ENCODE measurements around the gene HTR1D. TPM values are rescaled to one million over a fixed set of nuclear protein-coding genes. Genes with fewer than 3 reads are reported as not detected.

The HTR1D gene
- total RNA-seq, 6 experiments from 2014 or later, result not detected

- TF ChIP-seq POLR2A (IDR thresholded peaks at IDR 0.05) (no peak), CTCF (IDR thresholded peaks at IDR 0.05) (no peak)
- Histone ChIP-seq H3K4me1 (no peaks in the 10 kb centered on the region), H3K36me3 (no peaks in the 10 kb centered on the region), H3K9me3 (no peaks in the 10 kb centered on the region), H3K4me3 (no peak overlapping the region), H3K27ac (no peak overlapping the region), H3K27me3 (no peaks in the 10 kb centered on the region)
- intact Hi-C loops (cut with DNase I), result no loop called here
- ATAC-seq (no peak), DNase-seq (no peak)
- WGBS (ENCODE audit: insufficient coverage, low coverage, low lambda C conversion rate, missing lambda C conversion rate), result 76% methylated on average over 2 of the region's 7 CpGs
Measured at GRCh38 chr1:23244256-23244761, 27.0 kb upstream of the HTR1D start.

GRCh38 chr1:23242414-23242813, 25.1 kb upstream of the HTR1D start:
- no peaks in the 10 kb centered on the region for H3K36me3 ChIP-seq
- H3K27ac ChIP-seq, result no peak overlapping the region
- no peak overlapping the region for H3K4me3 ChIP-seq
- no peaks in the 10 kb centered on the region for H3K9me3 ChIP-seq
- ATAC-seq (no peak), DNase-seq (no peak)
- no peaks in the 10 kb centered on the region for H3K27me3 ChIP-seq
- WGBS (ENCODE audit: insufficient coverage, low coverage, low lambda C conversion rate, missing lambda C conversion rate), result 62% methylated on average over 3 of the region's 7 CpGs
- TF ChIP-seq CTCF (IDR thresholded peaks at IDR 0.05), result no peak
- TF ChIP-seq POLR2A (IDR thresholded peaks at IDR 0.05), result no peak
- intact Hi-C loops (cut with DNase I), result no loop called here
- H3K4me1 ChIP-seq, result no peaks in the 10 kb centered on the region

GRCh38 chr1:23239638-23240295, 22.5 kb upstream of the HTR1D start:
- Histone ChIP-seq H3K4me1 (no peaks in the 10 kb centered on the region), H3K27me3 (no peaks in the 10 kb centered on the region), H3K9me3 (no peaks in the 10 kb centered on the region), H3K36me3 (no peaks in the 10 kb centered on the region), H3K4me3 (no peak overlapping the region), H3K27ac (no peak overlapping the region)
- TF ChIP-seq CTCF (IDR thresholded peaks at IDR 0.05) (no peak), POLR2A (IDR thresholded peaks at IDR 0.05) (no peak)
- ATAC-seq, result no peak
- DNase-seq, result no peak
- WGBS (ENCODE audit: insufficient coverage, low coverage, low lambda C conversion rate, missing lambda C conversion rate), result 65% methylated on average over 4 of the region's 5 CpGs
- intact Hi-C loops (cut with DNase I), result no loop called here

- 100% methylated on average over 1 of the region's 2 CpGs for WGBS (ENCODE audit: insufficient coverage, low coverage, low lambda C conversion rate, missing lambda C conversion rate)
Measured at GRCh38 chr1:23238565-23238964, 21.3 kb upstream of the HTR1D start.

More at GRCh38 chr1:23238565-23238964, 21.3 kb upstream of the HTR1D start:
- no peaks in the 10 kb centered on the region for H3K27me3 ChIP-seq
- no peak for DNase-seq
- no peak overlapping the region for H3K4me3 ChIP-seq
- ATAC-seq, result no peak
- H3K9me3 ChIP-seq, result no peaks in the 10 kb centered on the region
- no peaks in the 10 kb centered on the region for H3K36me3 ChIP-seq
- intact Hi-C loops (cut with DNase I), result no loop called here
- H3K4me1 ChIP-seq, result no peaks in the 10 kb centered on the region
- TF ChIP-seq CTCF (IDR thresholded peaks at IDR 0.05) (no peak), POLR2A (IDR thresholded peaks at IDR 0.05) (no peak)
- H3K27ac ChIP-seq, result no peak overlapping the region
